HepG2 (cell line): Measurements from ENCODE around the gene ELL3. TPM values are rescaled to one million over a fixed set of nuclear protein-coding genes. Genes with fewer than 3 reads are reported as not detected.
A peak's percentile ranks its signal among the peaks of the same experiment; 100 is the strongest.

ENCODE experiments used
- ATAC-seq: fragments of 200-7000 bp; cut with Tn5 transposase; 3 replicates; pipeline ENCODE4 v1.9.1; 2020; ENCODE audit warnings: mild to moderate bottlenecking, moderate library complexity
- BruUV-seq: library from RNA; stranded (reverse); fragments of 400-500 nt; replicated peaks from 2 replicates; lab custom pipeline; 2021; lab: Mats Ljungman, UMichigan
- CTCF ChIA-PET: fragments of 300-600 bp; formaldehyde crosslinking; extraction: SDS; loops from one replicate; lab custom pipeline; 2021; ENCODE audit warnings: low total read pairs, inconsistent platforms, low intra/inter-chr PET ratio; lab: Yijun Ruan, JAX
- POLR2A ChIA-PET: fragments of 350-600 bp; sonication (Branson Sonifier 250); formaldehyde crosslinking; loops from one replicate; lab custom pipeline; 2020; ENCODE audit warnings: antibody characterized with exemption, inconsistent platforms; lab: Yijun Ruan, JAX
- DNase-seq: peaks from one replicate; pipeline ENCODE4 v3.0.0-alpha.2; 2015; ENCODE audit warnings: low spot score
- FAIRE-seq: peaks from 3 replicates; lab custom pipeline; 2011; peaks lifted over from hg19 to GRCh38; lab: Jason Lieb, UNC
- H2AFZ ChIP-seq: one replicate; pipeline ENCODE4 v1.6.1; 2011; ENCODE audit warnings: low read length, inconsistent platforms
- H3K27ac ChIP-seq: fragments of 300-600 bp; 3 replicates; pipeline ENCODE4 v1.8.0; 2011; ENCODE audit warnings: mixed run types, mild to moderate bottlenecking, mixed read lengths, low read length, inconsistent platforms; ENCODE audit not compliant: insufficient read depth; ENCODE audit errors: extremely low read length
- H3K27me3 ChIP-seq, 2 experiments: fragments of 200-600 bp in 1 of 2; 2 replicates in 1 of 2; 3 replicates in 1 of 2; pipeline versions ENCODE4 v1.6.0 to v1.8.0; 2011; ENCODE audit warnings: low read length in 2 of 2, mild to moderate bottlenecking in 2 of 2, moderate library complexity in 2 of 2, inconsistent platforms in 1 of 2; ENCODE audit not compliant: insufficient read depth in 2 of 2, control insufficient read depth in 1 of 2
- H3K36me3 ChIP-seq, 2 experiments: fragments of 200-600 bp in 1 of 2; replicated peaks in 1 of 2; 2 replicates in 1 of 2; 3 replicates in 1 of 2; pipeline versions ENCODE4 v1.5.1 to v1.8.0; 2011; ENCODE audit warnings: low read length in 2 of 2, inconsistent platforms in 1 of 2; ENCODE audit not compliant: insufficient read depth in 2 of 2, control insufficient read depth in 1 of 2
- H3K4me1 ChIP-seq: 2 replicates; pipeline ENCODE4 v1.5.1; 2012; ENCODE audit warnings: low read length, inconsistent platforms; ENCODE audit not compliant: insufficient read depth
- H3K4me2 ChIP-seq: 2 replicates; pipeline ENCODE4 v1.6.0; 2011; ENCODE audit warnings: low read depth, low read length, inconsistent platforms
- H3K4me3 ChIP-seq, 3 experiments: fragments of 200-600 bp in 1 of 3; sonication (generic), shearing (Covaris generic) in 1 of 3; replicated peaks in 1 of 3; 2 replicates each; pipeline ENCODE4 v1.5.1; 2011 to 2016; ENCODE audit warnings: low read length in 3 of 3, inconsistent platforms in 2 of 3, low read depth in 2 of 3, mild to moderate bottlenecking in 2 of 3, control low read depth in 1 of 3, mixed read lengths in 1 of 3; ENCODE audit not compliant: insufficient read depth in 1 of 3
- H3K79me2 ChIP-seq: one replicate; pipeline ENCODE4 v1.6.1; 2011; ENCODE audit warnings: low read length, inconsistent platforms; ENCODE audit not compliant: insufficient read depth
- H3K9ac ChIP-seq: 2 replicates; pipeline ENCODE4 v1.6.0; 2011; ENCODE audit warnings: mild to moderate bottlenecking, low read depth, low read length, inconsistent platforms; ENCODE audit not compliant: insufficient read depth
- H3K9me3 ChIP-seq: 2 replicates; pipeline ENCODE4 v1.5.1; 2012; ENCODE audit warnings: mild to moderate bottlenecking, low read length
- H4K20me1 ChIP-seq: 2 replicates; pipeline ENCODE4 v1.6.0; 2011; ENCODE audit warnings: inconsistent platforms, mild to moderate bottlenecking, low read length, moderate library complexity; ENCODE audit not compliant: insufficient read depth
- ASH2L ChIP-seq: fragments of 300-600, 200-600 bp; sonication (generic); IDR thresholded peaks from 2 replicates; pipeline ENCODE4 v1.7.0; 2017; ENCODE audit warnings: low read depth, mild to moderate bottlenecking, moderate library complexity, mixed read lengths, low read length; ENCODE audit not compliant: insufficient read length
- DNMT3B ChIP-seq: conservative IDR thresholded peaks from 2 replicates; pipeline ENCODE4 v1.6.1; 2016; ENCODE audit warnings: missing biosample characterization, control low read depth
- ELF1 ChIP-seq: sonication (generic); formaldehyde crosslinking; IDR thresholded peaks from 2 replicates; pipeline ENCODE4 v1.4.0; 2020; ENCODE audit warnings: missing genetic modification reagents
- HBP1 ChIP-seq: IDR thresholded peaks from 2 replicates; pipeline ENCODE4 v1.6.1; 2016; ENCODE audit warnings: low read depth, control low read depth
- HOXA3 ChIP-seq: sonication (generic); formaldehyde crosslinking; IDR thresholded peaks from 2 replicates; pipeline ENCODE4 v1.5.0; 2020; ENCODE audit warnings: missing genetic modification reagents
- KDM2A ChIP-seq: sonication (generic); formaldehyde crosslinking; IDR thresholded peaks from 2 replicates; pipeline ENCODE4 v1.4.0; 2020; ENCODE audit warnings: low read depth, missing genetic modification reagents, borderline replicate concordance
- NFYC ChIP-seq: IDR thresholded peaks from 2 replicates; pipeline ENCODE4 v1.6.1; 2016; ENCODE audit warnings: missing genetic modification reagents, missing compliant biosample characterization
- NRL ChIP-seq: sonication (generic); formaldehyde crosslinking; IDR thresholded peaks from 2 replicates; pipeline ENCODE4 v1.5.0; 2020; ENCODE audit warnings: missing genetic modification reagents, mild to moderate bottlenecking, moderate library complexity, borderline replicate concordance
- POLR2AphosphoS5 ChIP-seq: IDR thresholded peaks from 2 replicates; pipeline ENCODE4 v1.6.1; 2012; ENCODE audit warnings: low read depth, low read length
- RORA ChIP-seq: sonication (generic); formaldehyde crosslinking; IDR thresholded peaks from 2 replicates; pipeline ENCODE4 v1.5.0; 2020; ENCODE audit warnings: mild to moderate bottlenecking, missing genetic modification reagents, moderate library complexity
- SALL1 ChIP-seq: sonication (generic); formaldehyde crosslinking; IDR thresholded peaks from 2 replicates; pipeline ENCODE4 v1.8.0; 2022; ENCODE audit warnings: mild to moderate bottlenecking, missing genetic modification reagents
- ZBTB38 ChIP-seq: sonication (generic); formaldehyde crosslinking; IDR thresholded peaks from 2 replicates; pipeline ENCODE4 v1.5.1; 2020; ENCODE audit warnings: mild to moderate bottlenecking, missing genetic modification reagents
- ZBTB44 ChIP-seq: sonication (generic); formaldehyde crosslinking; IDR thresholded peaks from 2 replicates; pipeline ENCODE4 v1.4.0; 2020; ENCODE audit warnings: missing genetic modification reagents
- ZKSCAN8 ChIP-seq: IDR thresholded peaks from 2 replicates; pipeline ENCODE4 v1.6.1; 2016; ENCODE audit warnings: borderline replicate concordance, missing genetic modification reagents, missing compliant biosample characterization
- ZNF563 ChIP-seq: sonication (generic); formaldehyde crosslinking; IDR thresholded peaks from 2 replicates; pipeline ENCODE4 v1.8.0; 2022; ENCODE audit warnings: mild to moderate bottlenecking, moderate library complexity, missing genetic modification reagents
- ZNF652 ChIP-seq: IDR thresholded peaks from 2 replicates; pipeline ENCODE4 v1.6.1; 2016; ENCODE audit warnings: low read depth, borderline replicate concordance
- WGBS: methylation state at CpG from one replicate; pipeline ENCODE4 v1.1.6; 2017; ENCODE audit warnings: low lambda C conversion rate; 5-methylcytosine and 5-hydroxymethylcytosine counted together
- in situ Hi-C: cut with HindIII; loops from 2 replicates; pipeline ENCODE4 v1.10.0; 2017; ENCODE audit warnings: low pct_unique_long_range_greater_than_20kb; ENCODE audit not compliant: extremely low pct_ligation_motif_present
- intact Hi-C: fragments of 100-400 bp; cut with micrococcal nuclease; formaldehyde crosslinking; loops from one replicate; pipeline ENCODE4 v1.10.0; 2022; ENCODE audit not compliant: unreplicated experiment
- polyA plus RNA-seq, 8 experiments: library from polyadenylated mRNA; depleted of rRNA in 3 of 8; stranded (reverse) in 7 of 8; unstranded in 1 of 8; fragments of >200 nt; fragmentation: Illumina TruSeq in 4 of 8; extraction: Trizol in 4 of 8; gene quantifications; 2 replicates each; pipeline versions ENCODE4 v1.2.1 to v1.2.3, GENCODE V29; 2011 to 2016; ENCODE audit warnings: low read depth in 4 of 8, missing spikeins in 1 of 8, mixed read lengths in 1 of 8; ENCODE audit not compliant: insufficient read depth in 1 of 8
- total RNA-seq, 5 experiments: library from RNA; depleted of rRNA; stranded (reverse); fragments of >200 nt; fragmentation: Illumina TruSeq; extraction: Trizol; gene quantifications; 2 replicates each; pipeline ENCODE4 v1.2.3, GENCODE V29; 2016; ENCODE audit warnings: low read depth in 1 of 5
- TF ChIP-seq, protein P1 (sequence below): IDR thresholded peaks from 2 replicates; pipeline ENCODE4 v1.6.1; 2016

Gene ELL3
- total and polyA plus RNA-seq, 2 of the 13 experiments (the other 11 are each of a cell fraction or from before 2014, with no cell fraction given): 6.1 to 8.8 TPM

GRCh38 chr15:43800286-43801141 is 23.7 kb upstream of the ELL3 start, which contains the start of gene HYPK (continued):
- TF ChIP-seq KDM2A (CRISPR knock-in tag) (peak; percentile 99), HOXA3 (CRISPR knock-in tag) (peak; percentile 66; the same call in 1 of the 2 replicates), ELF1 (CRISPR knock-in tag) (peak; percentile 91), NRL (peak; percentile 95), ZNF563 (CRISPR knock-in tag) (no peak), ZNF652 (CRISPR knock-in tag) (no peak), HBP1 (CRISPR knock-in tag) (no peak), ZBTB38 (CRISPR knock-in tag) (peak; percentile 65; the same call in 1 of the 2 replicates), DNMT3B (no peak; the same call in 1 of the 2 replicates), SALL1 (CRISPR knock-in tag) (peak; percentile 80)

GRCh38 chr15:43799945-43800285 is 23.1 kb upstream of the ELL3 start, which contains the start of gene SERINC4:
Gene SERINC4 (minus strand): TSS chr15:43800220. CDS start chr15:43799986, 234 bp downstream.
- H3K27ac ChIP-seq: peak within 1 kb of the TSS; percentile 71
- no peak for FAIRE-seq
- no peak for DNase-seq
- H3K4me1 ChIP-seq: peaks cover 55% of the 10 kb centered on the region
- H3K27me3 ChIP-seq: no peaks in the 10 kb centered on the region; a peak in 1 of 5 replicates
- H3K9me3 ChIP-seq: no peaks in the 10 kb centered on the region
- no peak within 1 kb of the TSS for H2AFZ ChIP-seq
- in situ Hi-C loops (no loop called here), intact Hi-C loops (no loop called here)
- peak within 1 kb of the TSS; percentile 74 for H3K4me2 ChIP-seq
- H3K79me2 ChIP-seq: peaks cover 15% of the 10 kb centered on the region
- ChIA-PET POLR2A (interaction anchor here (1.0 to 2.9 kb wide), 9 partner anchors 7 to 627 kb away, joined by 3 to 30 read pairs (median 5); partner anchors contain the start of genes CTDSPL2, ELL3, MFAP1 and PDIA3), CTCF (no interaction called here)
- peaks cover 3 to 28% of the 10 kb centered on the region in 2 experiments; a peak in 4 of 5 replicates for H3K36me3 ChIP-seq
- 86% methylated on average over 3 of the region's 8 CpGs for WGBS
- no TSS peak for BruUV-seq
- peak within 1 kb of the TSS; percentile 80 to 94 (median 82) for H3K4me3 ChIP-seq
- ATAC-seq: peak; percentile 4
- H3K9ac ChIP-seq: peak within 1 kb of the TSS; percentile 91
- peaks cover 9% of the 10 kb centered on the region for H4K20me1 ChIP-seq
- TF ChIP-seq ASH2L (no peak), POLR2AphosphoS5 (no peak), RORA (CRISPR knock-in tag) (no peak), NFYC (CRISPR knock-in tag) (no peak), ZKSCAN8 (CRISPR knock-in tag) (no peak), ZBTB44 (CRISPR knock-in tag) (no peak)
- TF ChIP-seq, protein P1, sequence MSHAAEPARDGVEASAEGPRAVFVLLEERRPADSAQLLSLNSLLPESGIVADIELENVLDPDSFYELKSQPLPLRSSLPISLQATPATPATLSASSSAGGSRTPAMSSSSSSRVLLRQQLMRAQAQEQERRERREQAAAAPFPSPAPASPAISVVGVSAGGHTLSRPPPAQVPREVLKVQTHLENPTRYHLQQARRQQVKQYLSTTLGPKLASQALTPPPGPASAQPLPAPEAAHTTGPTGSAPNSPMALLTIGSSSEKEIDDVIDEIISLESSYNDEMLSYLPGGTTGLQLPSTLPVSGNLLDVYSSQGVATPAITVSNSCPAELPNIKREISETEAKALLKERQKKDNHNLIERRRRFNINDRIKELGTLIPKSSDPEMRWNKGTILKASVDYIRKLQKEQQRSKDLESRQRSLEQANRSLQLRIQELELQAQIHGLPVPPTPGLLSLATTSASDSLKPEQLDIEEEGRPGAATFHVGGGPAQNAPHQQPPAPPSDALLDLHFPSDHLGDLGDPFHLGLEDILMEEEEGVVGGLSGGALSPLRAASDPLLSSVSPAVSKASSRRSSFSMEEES: no peak
